NCI-H345 treated with DMSO at 0.1 percent for 48 hours (cell line): ENCODE data around the gene CCDC70.

ENCODE experiments used
- DNase-seq: peaks from one replicate; lab custom pipeline; 2025; ENCODE audit not compliant: unreplicated experiment; lab: John Stamatoyannopoulos, UW

Gene CCDC70

GRCh38 chr13:51856998-51857397 is 4.8 kb upstream of the CCDC70 start:
- DNase-seq: no peak

GRCh38 chr13:51858433-51859247 is 3.1 kb upstream of the CCDC70 start:
- DNase-seq: no peak

- no peak for DNase-seq
These were observed 1.2 kb downstream of the CCDC70 start for GRCh38 chr13:51862957-51863356.

DNA sequence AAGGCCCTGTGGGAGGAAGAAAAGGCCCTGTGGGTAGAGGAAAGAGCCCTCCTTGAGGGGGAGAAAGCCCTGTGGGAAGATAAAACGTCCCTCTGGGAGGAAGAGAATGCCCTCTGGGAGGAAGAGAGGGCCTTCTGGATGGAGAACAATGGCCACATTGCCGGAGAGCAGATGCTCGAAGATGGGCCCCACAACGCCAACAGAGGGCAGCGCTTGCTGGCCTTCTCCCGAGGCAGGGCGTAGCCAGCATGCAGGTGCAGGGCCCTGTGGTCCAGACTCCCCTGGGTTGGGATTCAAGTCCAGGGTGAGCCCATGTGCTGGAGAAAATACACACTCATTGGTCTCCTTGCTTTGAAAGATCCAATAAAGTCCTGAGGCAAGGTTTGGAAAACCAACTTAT is 4.1 kb downstream of the CCDC70 start:
- no peak for DNase-seq

DNA sequence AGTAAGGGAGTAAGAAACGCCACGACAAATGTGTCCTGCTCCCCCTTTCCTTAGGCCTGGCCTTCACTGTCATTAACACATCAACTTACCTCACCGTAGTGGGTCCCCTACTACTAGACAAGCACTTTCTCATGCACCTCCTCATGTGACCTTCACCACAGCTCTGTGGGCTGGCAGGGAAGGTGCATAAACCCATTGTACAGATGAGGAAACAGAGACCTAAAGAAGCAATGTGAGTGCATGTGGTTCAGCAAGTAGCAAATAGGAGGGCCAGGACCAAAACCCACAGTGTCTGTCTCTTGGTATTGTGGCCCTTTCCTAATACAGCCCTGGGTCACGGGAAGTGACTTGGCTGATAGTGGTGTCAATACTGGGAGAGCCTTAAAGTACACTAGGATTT is 5.3 kb downstream of the CCDC70 start:
- DNase-seq: no peak

- DNase-seq: no peak
These were observed 8.1 kb downstream of the CCDC70 start for GRCh38 chr13:51869916-51870315.

DNA sequence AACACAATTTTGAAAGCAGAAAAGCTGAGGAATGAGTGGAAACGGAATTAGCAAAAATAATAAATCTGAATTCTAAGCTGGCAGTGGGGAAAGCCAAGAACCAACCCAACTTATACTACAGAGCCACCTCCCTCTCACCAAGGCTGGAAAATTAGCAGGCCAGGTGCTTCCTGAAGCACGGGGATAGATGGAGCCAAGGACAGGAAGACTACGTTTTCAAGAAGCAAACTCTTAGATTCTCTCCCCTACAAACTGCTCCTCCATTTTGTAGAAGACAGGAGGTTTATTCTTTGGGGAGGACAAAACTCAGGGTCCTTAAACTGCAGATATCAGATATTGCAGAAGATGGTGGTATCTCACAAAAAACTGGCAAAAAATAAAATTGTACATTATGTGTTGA is 8.8 kb downstream of the CCDC70 start:
- no peak for DNase-seq

DNA sequence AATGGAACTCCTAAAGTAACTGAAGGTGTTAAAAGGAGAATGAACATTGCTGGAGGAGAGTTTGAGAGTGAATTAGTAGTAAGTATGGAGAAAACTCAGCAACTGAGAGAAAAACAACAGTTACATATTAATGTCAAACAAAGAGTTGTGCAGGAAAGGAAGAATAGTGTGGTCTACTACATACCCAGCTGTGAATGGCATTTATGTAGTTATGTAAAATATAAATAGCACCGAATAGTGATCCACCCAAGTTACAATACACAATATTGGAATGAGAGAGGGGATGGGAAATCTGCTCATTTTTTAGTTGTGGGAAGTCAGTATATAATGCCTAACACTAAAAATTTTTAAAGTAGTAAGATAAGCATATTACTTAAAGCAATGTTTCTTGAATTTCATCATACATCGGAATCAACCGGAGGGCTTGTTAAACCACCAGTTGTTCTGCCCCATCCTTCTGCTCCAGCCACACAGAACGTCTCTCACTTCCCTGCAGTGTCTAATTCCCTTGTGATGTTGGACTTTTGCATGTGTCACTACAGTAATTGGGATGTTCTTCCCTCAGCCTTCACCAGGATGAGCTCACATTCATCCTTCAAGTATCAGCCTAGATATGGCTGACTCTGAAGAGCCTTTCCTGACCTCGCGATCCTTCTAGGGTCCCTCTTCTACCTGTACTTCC is 11.5 kb downstream of the CCDC70 start:
- DNase-seq: no peak

DNA sequence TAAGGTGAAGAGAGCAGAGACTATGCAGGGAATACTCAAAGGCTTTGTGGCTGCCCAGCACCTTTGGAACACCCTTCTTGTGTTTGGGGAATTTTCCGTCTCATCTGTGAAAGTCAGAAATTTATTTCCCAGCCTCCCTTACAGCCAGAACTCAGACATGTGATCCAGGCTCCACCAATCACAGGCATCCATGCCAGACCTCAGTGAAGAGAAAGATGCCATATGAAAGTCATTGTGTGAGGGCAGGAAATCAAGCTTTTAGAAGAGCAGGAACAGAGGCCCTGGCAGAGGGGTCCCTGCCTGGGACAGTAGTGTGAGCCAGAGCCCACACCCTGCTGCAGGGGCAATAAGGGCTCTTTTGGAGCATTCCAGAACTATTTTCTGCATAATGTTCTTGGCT is 12.1 kb downstream of the CCDC70 start:
- DNase-seq: no peak

DNA sequence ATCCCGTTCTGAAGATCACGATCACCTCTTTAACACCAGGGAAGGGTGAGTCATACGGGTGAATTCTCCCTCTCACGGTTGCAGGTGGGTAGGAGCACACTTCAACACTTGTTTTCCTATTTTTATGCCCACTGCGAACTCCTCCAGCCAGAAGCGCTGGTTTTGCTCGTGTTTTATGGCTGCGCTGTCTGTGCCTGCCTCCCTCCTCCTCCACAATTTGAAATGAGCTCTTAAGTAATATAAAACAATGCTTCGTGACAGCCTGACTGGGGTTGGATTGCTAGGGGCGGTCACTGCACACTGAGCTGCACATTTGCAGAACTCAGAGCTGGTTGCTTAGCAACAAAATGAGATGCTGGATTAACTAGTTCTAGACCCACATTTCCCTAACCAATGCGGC is 12.9 kb downstream of the CCDC70 start:
- no peak for DNase-seq

DNA sequence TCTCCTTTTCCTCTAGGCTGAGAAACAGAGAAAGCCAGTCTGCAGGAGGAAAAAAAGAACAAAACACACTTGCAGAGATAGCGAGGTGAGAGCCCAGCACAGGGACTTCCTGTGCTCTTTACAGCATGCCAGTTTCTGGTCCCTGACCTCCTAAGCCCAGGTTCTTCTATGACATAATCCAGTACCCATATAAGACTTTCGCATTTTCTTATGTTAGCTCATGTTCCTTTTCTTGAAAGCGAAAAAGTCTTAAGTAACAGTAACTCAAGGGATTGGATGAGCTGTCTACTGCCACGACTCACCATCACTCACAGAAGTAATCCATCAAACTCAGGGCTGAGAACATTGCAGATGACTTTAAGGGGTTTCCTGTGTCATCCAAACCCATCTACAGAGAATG is 17.4 kb downstream of the CCDC70 start:
- no peak for DNase-seq

GRCh38 chr13:51881296-51881695 is 19.5 kb downstream of the CCDC70 start:
- DNase-seq: no peak

GRCh38 chr13:51882570-51883225 is 20.9 kb downstream of the CCDC70 start:
- no peak for DNase-seq

DNA sequence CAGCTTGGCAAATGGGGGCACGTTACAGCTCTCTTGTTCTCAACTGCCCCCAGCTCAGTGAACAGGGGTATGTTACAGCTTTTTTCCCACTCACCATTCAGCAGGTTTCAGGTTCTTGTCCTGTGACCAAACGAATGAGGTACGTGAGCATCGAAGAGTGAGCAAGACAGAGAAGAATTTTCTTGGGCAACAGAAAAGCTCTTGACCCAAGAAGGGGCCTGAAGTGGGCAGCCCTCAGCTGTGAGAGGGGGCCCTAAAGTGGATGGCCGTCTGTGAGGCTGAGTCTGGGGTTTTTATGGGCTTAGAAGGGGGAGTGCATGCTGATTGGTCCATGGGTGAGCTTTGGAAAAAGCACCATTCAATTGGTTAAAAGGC is 21.4 kb downstream of the CCDC70 start:
- no peak for DNase-seq

DNA sequence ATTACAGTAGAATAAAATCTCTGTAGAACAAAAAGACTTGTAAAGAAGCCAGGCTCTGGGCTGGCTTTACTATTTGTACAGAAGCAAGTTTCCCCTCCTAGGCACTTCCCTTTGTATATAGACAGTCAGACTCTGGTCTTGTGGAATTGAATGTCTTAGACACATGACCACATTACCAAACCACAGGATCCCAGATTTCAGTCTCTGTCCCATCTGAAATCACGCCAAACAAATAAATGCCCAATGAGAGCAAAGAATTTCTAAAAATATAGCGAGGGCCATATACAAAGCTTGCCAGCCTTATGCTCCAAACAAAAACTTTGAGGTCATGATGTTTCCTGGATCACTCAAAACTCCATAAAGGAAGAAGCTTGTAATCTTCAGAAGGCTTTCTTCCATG is 23.9 kb downstream of the CCDC70 start:
- DNase-seq: no peak

DNA sequence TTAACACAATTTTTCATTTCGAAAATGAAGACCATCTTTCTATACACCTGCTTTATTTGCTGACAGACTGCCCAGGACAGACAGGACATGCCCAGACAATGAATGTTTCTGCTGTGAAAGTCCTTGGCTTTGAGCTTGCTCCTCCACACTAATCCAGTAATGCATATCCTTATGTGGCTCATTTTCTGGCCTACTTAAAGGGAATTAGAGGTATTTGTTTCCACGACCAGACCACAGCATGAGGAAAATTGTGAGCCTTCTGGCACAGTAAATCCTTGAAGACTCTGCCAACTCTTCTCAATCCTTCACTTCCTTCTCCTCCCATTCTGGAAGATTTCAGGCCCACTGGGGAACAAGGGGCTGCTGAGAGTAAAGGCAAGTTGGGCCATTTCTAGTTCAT is 25.7 kb downstream of the CCDC70 start:
- no peak for DNase-seq

DNA sequence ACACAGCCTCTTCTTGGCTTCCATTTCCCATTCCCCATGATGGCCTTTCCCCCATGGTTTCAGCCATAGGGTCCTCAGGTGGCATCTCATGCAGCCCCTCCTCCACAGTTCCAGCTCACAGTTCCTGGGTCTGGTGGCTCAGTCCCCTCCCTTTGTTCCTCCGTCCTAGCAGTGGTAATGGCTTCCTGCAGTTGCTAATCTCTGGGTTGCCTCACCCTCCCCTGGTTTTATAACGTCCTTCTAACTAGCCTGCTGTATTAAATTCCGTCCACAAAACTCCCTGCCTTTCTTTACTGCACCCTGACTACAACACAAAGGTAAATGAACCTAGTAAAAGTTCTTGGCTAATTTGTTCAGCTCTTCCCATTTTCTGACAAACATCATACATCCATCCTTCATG is 30.9 kb downstream of the CCDC70 start:
- DNase-seq: no peak

DNA sequence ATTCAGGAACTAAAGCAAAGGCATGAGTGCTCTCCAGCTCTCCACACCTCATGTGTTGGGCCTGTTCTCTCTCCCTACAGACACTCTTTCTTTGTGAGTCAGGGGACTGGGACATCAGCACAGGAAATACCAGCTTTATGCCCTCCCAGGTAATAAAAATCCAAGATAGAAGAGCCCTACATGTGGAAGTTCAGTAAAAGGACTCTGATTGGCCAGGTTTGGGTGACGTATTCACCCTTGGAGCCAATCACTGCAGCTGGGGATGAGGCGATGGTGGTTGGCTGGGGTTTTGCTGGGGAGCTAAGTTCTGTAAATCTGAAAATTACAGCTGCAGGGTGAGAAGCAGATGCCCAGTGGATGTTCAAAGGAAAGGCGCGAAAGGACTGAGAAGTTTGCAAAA is 32.5 kb downstream of the CCDC70 start:
- DNase-seq: no peak

- DNase-seq: no peak
These were observed 34.4 kb downstream of the CCDC70 start for GRCh38 chr13:51895906-51896888.

- no peak for DNase-seq
These were observed 38.7 kb downstream of the CCDC70 start for GRCh38 chr13:51900471-51900870.

DNA sequence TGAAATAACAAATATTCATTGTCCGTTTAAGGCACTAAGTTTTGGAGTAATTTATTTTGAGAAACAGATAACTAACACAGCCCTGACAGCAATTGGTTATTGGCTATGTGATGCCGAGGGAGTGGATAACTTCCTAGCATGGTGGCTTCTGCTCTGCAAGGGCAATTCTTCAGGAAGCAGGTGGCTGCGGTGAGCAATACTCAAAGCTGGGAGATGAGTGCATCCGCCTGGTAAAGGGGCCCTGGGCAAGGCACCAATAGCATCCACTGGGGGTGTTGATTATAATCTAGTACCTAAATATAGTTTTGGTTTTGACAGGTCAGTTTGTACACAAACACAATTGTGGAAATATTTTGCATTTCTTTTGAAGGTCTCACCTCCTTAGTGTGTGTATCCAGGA is 41.0 kb downstream of the CCDC70 start:
- no peak for DNase-seq
